HG03378 (cell line): ENCODE results near the gene DPPA5.
"Not testable (repeated sequence)": the region's sequence is repeated elsewhere in the genome, so short reads cannot be mapped to it uniquely, and the experiment has no call there.

ENCODE experiments used
- ATAC-seq: cut with Tn5 transposase; IDR thresholded peaks from one replicate; pipeline ENCODE4 v1.9.1; 2021; ENCODE audit warnings: mild to moderate bottlenecking, moderate library complexity; ENCODE audit not compliant: unreplicated experiment

Gene DPPA5

DNA sequence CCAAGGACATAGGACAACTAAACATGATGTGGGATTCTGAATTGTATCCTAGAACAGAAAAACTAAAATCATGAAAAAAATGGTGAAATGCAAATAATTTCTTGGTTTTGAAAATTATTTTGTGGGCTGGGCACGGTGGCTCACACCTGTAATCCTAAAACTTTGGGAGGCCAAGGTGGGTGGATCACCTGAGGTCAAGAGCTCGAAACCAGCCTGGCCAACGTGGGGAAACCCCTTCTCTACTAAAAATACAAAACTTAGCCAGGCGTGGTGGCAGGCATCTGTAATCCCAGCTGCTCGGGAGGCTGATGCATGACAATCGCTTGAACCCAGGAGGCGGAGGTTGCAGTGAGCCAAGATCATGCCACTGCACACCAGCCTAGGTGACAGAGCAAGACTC is 50.3 kb downstream of the DPPA5 start:
- ATAC-seq: not testable (repeated sequence)
